ENCODE measurements around the gene IL13RA1.
"Not testable (repeated sequence)": the region's sequence is repeated elsewhere in the genome, so short reads cannot be mapped to it uniquely, and the experiment has no call there.

IL13RA1 gene

GRCh38 chrX:118726887-118727685, at the start of gene IL13RA1:
IL13RA1 (plus strand) TSS chrX:118727606; CDS start chrX:118727639, 33 bp downstream.
- peak in 1 of 4 experiments; percentile 2 for DNase-seq

- DNase-seq: no peak
These were observed 48.1 kb upstream of the IL13RA1 start for GRCh38 chrX:118679290-118679689.

GRCh38 chrX:118682258-118683014, 45.0 kb upstream of the IL13RA1 start:
- DNase-seq: no peak

- no peak for DNase-seq
These were observed 42.0 kb upstream of the IL13RA1 start for GRCh38 chrX:118685393-118685792.

- no peak for DNase-seq
These were observed 38.5 kb upstream of the IL13RA1 start for GRCh38 chrX:118688935-118689334.

GRCh38 chrX:118693843-118694242, 33.6 kb upstream of the IL13RA1 start:
- no peak for DNase-seq

- DNase-seq: no peak
These were observed 32.8 kb upstream of the IL13RA1 start for GRCh38 chrX:118694638-118695037.

- no peak for DNase-seq
These were observed 28.8 kb upstream of the IL13RA1 start for GRCh38 chrX:118698516-118699170.

- DNase-seq: no peak
These were observed 24.7 kb upstream of the IL13RA1 start for GRCh38 chrX:118702741-118703140.

- DNase-seq: no peak
These were observed 20.7 kb upstream of the IL13RA1 start for GRCh38 chrX:118706681-118707080.

GRCh38 chrX:118714521-118714920, 12.9 kb upstream of the IL13RA1 start:
- DNase-seq: no peak

- not testable (repeated sequence) for DNase-seq
These were observed 11.5 kb upstream of the IL13RA1 start for GRCh38 chrX:118715917-118716316.

GRCh38 chrX:118716833-118717232, 10.6 kb upstream of the IL13RA1 start:
- not testable (repeated sequence) for DNase-seq

GRCh38 chrX:118717678-118718391, 9.6 kb upstream of the IL13RA1 start:
- DNase-seq: no peak

GRCh38 chrX:118718737-118719136, 8.7 kb upstream of the IL13RA1 start:
- no peak for DNase-seq

- DNase-seq: no peak
These were observed 7.2 kb upstream of the IL13RA1 start for GRCh38 chrX:118720058-118720707.

- DNase-seq: no peak
These were observed 4.0 kb upstream of the IL13RA1 start for GRCh38 chrX:118723376-118723775.

- DNase-seq: no peak
These were observed 3.0 kb upstream of the IL13RA1 start for GRCh38 chrX:118724365-118724764.

GRCh38 chrX:118724775-118725174, 2.6 kb upstream of the IL13RA1 start:
- DNase-seq: no peak

GRCh38 chrX:118726396-118726795, 1.0 kb upstream of the IL13RA1 start:
- DNase-seq: no peak

GRCh38 chrX:118727686-118728339, 407 bp downstream of the IL13RA1 start:
- DNase-seq: no peak
